ENCODE data around the gene OAS2. TPM values are rescaled to one million over a fixed set of nuclear protein-coding genes. Genes with fewer than 3 reads are reported as not detected.

Gene OAS2
- polyA plus RNA-seq, 3 donors: 7.7 to 9.9 (median 9.6) TPM

DNA sequence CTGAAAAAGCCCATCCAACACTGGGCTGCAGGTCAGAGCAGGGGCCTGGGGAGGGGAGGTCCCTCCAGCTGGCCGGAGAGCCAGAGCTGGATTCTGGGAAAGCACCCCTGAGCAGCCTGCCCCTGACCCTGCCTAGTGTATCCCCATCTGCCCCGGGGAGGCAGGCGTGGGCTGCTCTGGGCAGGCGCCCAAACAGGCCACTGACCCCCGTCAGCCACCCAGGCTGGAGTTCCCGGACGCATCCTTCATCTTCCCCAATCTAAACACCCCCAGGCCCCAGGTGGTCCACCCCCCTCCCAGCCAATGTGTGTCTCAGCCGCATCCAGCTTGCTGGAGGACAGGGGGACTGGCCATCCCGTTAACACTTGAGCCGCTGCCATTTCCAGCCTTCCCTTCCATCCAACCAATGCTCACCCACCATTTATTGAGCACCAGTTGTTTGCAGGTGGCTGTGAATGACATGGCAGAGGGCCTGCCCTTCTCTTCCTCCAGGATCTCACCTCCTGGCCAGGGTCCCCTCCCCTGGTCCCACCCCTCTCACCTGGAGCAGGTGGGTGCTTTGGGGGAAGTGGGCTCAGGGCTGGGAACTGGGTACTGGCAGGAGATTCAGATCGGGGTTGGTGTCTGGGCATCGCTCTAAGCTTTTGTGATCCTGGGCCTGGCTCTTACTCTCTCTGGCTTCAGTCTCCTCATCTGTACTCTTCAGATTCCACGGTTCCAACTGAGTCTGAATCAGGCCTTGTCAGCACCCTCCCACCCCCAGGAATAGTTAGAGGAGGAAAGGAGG, 77.5 kb downstream of the OAS2 start:
- DNase-seq (ENCODE audit: low read depth in 3 of 3, low spot score in 2 of 3): no peak

DNA sequence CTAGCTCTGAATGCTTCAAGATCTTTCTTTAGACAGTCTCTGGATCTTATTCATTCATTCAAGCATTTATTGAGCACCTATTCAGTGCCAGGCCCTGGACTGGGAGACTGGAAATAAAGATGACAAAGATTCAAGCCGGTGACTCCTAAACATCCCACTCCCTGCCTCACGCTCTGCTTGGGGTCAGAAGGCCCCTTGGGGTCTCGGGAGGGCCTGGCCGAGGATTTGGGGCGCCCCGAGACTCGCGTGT, 78.0 kb downstream of the OAS2 start:
- no peak for DNase-seq (ENCODE audit: low read depth in 3 of 3, low spot score in 2 of 3)

DNA sequence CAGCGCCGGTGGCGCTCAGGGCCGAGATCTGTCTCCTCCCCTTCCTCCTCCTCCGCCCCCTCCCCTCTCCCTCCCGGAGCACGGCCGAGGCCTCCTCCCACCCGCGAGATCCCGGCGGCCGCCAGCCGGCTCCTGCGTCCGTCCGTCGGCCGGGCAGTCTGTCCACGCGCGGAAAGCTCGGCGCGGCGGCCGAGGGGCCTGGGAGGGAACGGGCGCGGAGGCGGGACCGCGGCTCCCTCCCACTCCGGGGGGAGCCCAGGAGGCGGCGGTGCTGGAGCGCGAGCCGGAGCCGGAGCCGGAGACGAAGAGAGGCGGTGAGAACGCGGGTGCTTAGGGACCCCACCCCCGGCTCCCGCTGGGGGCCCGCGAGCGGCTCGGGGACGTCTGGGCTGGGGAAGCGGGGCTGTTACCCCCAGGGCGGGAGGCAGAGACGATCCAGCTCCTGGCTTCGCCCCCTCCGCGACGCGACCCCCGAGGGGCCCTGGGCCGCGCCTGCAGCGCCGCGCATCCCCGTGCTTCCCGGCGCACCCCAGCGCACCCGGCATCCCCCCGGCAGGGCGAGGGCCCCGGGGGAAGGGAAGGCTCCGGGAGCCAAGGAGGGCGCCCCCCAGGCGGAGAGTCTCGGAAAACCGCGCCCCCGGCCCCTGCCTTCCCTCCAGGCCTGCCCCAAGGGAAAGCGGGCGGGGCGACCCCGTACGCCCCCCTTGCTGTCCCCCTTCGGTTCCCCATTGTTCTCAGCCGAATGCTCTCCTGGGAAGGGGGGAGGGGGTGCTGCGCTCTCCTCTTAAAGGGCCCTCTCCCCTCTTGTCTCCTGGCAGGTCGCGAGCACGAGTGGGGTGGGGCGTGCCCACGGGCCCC, 78.5 kb downstream of the OAS2 start, which contains the start of gene DTX1:
Gene DTX1, plus strand, starts transcription at position 100 of the 858 bp plus-strand sequence. CDS start 1,463 bp downstream, outside the sequence.
- DNase-seq (ENCODE audit: low read depth in 3 of 3, low spot score in 2 of 3): no peak

DNA sequence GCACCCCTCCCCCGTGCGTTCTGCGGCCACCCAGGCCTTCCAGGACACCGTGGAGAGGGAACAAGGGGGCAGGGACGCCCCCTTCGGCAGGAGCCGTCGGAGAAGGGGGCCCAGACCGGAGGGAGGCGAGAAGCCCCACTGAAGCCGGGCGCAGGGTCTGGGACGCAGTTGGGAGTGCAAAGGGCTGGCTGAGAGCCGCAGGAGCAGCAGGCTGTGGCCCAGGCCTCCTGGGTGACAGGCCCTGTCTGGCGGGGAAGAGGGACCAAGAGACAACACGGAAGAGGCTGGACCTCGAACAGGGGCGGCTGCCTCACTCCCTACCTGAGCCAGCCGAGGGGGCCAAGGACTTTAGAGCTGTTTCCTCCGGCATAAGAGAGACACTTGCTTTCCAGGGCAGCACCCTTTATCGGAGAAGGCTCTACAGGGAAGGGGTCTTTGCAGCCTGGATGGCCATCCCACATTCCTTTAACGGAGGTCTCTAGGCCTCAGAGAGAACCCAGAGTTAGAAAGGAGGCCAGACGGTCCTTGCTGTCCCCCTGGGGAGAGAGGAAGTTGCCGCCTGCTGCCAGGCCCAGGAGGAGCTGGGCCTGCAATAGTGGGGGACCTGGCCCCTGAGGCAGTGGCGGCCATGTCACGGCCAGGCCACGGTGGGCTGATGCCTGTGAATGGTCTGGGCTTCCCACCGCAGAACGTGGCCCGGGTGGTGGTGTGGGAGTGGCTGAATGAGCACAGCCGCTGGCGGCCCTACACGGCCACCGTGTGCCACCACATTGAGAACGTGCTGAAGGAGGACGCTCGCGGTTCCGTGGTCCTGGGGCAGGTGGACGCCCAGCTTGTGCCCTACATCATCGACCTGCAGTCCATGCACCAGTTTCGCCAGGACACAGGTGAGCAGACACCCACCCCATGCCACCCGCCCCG, 79.5 kb downstream of the OAS2 start:
- no peak for DNase-seq (ENCODE audit: low read depth in 3 of 3, low spot score in 2 of 3)

DNA sequence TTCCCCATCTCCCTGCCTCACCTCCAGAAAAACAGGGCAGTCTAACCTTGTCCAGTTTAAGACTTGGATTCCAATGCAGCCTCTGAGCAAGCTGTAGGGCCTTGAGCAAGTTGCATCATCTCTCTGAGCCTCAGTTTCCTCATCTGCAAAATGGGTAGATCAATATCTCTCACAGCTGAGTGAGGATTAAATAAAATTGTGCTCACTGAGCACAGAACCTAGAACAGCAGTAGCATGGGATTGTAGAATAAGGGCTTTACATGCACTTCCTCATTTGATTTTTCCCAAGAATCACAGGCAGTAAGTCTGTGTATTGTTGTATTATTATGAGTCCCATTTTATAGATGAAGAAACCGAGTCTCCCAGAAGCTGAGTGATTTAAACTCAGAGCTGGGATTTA, 80.2 kb downstream of the OAS2 start:
- no peak for DNase-seq (ENCODE audit: low read depth in 3 of 3, low spot score in 2 of 3)

DNA sequence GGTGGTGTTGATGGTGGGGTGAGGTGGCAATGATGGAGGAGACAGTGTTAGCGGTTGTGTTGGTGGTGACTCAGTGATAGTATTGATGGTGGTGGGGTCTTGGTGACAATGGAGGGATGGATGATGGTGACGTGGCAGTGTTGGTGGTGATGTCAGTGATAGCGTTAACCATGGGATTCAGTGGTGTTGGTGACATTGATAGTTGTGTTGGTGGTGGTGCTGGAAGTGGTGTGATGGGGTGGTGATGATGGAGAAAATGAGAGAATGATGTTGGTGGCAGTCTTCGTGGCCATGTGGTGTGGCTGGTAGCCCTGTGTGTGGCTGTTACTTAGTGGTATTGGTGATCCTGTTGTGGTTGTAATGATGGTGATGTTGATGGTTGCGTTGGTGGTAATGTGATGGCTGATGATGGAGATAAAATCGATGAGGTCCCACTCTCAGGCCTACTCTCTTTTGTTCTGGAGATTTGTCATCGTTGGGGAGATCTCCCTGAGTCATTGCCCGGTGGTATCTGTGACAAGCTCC, 80.8 kb downstream of the OAS2 start:
- DNase-seq (ENCODE audit: low read depth in 3 of 3, low spot score in 2 of 3): no peak

DNA sequence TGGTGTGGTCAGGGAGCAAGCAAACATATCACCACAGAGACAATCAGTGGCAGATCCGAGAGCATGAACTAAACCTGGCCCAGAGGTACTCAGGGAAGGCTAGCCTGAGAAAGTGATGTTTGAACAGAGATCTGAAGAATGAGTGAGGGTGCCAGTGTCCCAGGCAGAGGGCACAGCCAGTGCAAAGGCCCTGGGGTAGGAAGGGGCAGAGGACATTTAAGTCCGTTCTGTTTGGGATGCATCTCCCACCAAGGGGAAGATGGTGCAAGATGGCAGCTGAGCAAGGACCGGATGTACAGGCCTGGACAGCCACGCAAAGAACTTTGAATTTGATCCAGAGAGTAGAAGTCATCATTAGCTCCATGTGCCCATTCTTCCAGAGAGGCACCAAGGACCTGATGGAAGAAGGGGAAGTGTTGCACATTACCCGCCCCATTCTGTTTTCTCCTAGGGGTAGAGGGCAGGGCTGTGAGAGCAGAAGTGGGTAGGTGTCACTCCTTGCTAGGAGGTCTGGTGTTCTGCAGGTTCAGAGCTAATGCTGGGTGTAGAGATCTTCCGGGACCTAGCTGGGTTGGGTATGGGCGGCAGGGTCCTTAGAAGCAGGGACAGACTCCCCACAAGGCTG, 82.1 kb downstream of the OAS2 start:
- DNase-seq (ENCODE audit: low read depth in 3 of 3, low spot score in 2 of 3): no peak

DNA sequence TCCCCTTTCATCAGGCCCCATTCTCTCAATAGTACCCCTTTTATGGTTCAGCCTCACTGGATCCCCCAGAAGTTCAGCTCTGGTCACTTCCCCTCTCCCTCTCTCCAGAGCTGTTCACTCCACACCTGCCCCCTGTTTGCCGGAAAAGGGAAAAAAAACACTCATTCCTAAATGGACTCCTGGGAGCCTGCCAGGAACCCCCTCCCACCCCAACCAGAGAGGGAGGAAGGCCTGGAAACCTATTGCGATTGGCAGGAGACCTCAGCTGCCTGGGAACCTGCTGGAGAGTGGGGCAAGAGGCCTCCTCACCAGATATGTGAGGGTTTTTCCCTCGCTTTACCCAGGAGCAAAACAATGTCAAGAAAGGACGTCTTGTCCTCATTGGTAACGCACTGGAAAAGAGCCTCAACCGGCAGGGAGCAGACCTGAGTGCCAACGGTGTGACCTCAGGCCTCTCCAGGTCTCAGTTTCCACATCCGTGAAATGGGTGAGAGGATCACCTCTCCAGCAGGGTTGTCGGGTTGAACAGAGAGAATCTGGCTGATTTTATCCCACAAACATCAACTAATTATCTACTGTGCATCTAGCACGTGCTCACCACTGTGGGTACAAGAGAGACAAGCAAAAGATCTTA, 82.9 kb downstream of the OAS2 start:
- no peak for DNase-seq (ENCODE audit: low read depth in 3 of 3, low spot score in 2 of 3)

Other genes with a start within 250 kb of the OAS2 start
- under 1 TPM; 0.10 to 0.26 (median 0.11) TPM for gene RPH3A, start 186.8 kb upstream of the OAS2 start, polyA plus RNA-seq (ENCODE audit: insufficient read length in 3 of 3)
- 10 to 100 TPM; 12.9 to 18.7 (median 13.4) TPM for gene OAS1, start 71.6 kb upstream of the OAS2 start, polyA plus RNA-seq (ENCODE audit: insufficient read length in 3 of 3)
- 10 to 100 TPM in 1 of 3 donors, 1 to 10 TPM in 2; 7.6 to 10.0 (median 9.6) TPM for gene OAS3, start 40.0 kb upstream of the OAS2 start, polyA plus RNA-seq (ENCODE audit: insufficient read length in 3 of 3)
- gene DTX1, start 78.2 kb downstream of the OAS2 start, polyA plus RNA-seq (ENCODE audit: insufficient read length in 3 of 3): 10 to 100 TPM; 10.3 to 11.0 (median 10.3) TPM
- gene RASAL1, start 157.2 kb downstream of the OAS2 start, polyA plus RNA-seq (ENCODE audit: insufficient read length in 3 of 3): 1 to 10 TPM; 6.1 to 8.3 (median 7.6) TPM
- 1 to 10 TPM in 2 of 3 donors, under 1 TPM in 1; 0.83 to 1.2 (median 1.1) TPM for gene CFAP73, start 171.2 kb downstream of the OAS2 start, polyA plus RNA-seq (ENCODE audit: insufficient read length in 3 of 3)
- gene DDX54, start 207.0 kb downstream of the OAS2 start, polyA plus RNA-seq (ENCODE audit: insufficient read length in 3 of 3): 10 to 100 TPM; 62.5 to 74.2 (median 64.0) TPM
- 10 to 100 TPM; 13.3 to 17.2 (median 13.5) TPM for gene RITA1, start 207.2 kb downstream of the OAS2 start, polyA plus RNA-seq (ENCODE audit: insufficient read length in 3 of 3)
- gene TPCN1, start 242.9 kb downstream of the OAS2 start, polyA plus RNA-seq (ENCODE audit: insufficient read length in 3 of 3): 10 to 100 TPM; 22.8 to 26.3 (median 25.5) TPM

Data from right renal cortex interstitium (tissue), 3 donors.